Fibroblast of lung (primary cell): ENCODE data around the gene CABP7.

ENCODE experiments used
- EZH2 ChIP-seq: IDR thresholded peaks from 2 replicates; pipeline ENCODE4 v1.5.1; 2012; ENCODE audit warnings: low read length, control low read depth, mild to moderate bottlenecking; ENCODE audit errors: missing control alignments
- TF ChIP-seq, protein P1 (sequence below), 2 donors: IDR thresholded peaks in 1 of 2; conservative IDR thresholded peaks in 1 of 2; 1 replicate in 1 of 2; 2 replicates in 1 of 2; pipeline ENCODE4 v1.5.1; 2011 to 2012; ENCODE audit warnings: low read length in 2 of 2, control low read depth in 1 of 2, inconsistent platforms in 1 of 2, low read depth in 1 of 2, mild to moderate bottlenecking in 1 of 2

DNA sequence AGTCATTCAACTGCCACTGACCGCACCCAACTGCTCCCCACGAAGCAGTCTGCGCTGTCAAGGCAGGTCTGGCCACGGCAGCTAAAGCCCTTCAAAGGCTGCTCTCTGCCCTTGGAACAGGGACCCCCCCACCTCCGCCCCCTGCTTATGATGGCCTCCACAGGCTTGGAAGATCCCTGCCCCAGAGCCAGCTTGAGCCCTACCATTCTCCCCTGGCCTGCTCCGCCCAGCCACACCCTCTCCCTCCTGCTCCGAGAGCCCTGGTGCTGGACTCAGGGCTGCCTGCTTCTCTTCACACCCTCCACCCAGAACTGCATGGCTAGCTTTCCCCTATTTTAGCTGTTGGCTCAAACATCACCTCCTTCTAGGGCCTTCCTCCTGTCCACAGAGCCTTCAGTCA, 28.0 kb downstream of the CABP7 start:
- TF ChIP-seq, protein P1, sequence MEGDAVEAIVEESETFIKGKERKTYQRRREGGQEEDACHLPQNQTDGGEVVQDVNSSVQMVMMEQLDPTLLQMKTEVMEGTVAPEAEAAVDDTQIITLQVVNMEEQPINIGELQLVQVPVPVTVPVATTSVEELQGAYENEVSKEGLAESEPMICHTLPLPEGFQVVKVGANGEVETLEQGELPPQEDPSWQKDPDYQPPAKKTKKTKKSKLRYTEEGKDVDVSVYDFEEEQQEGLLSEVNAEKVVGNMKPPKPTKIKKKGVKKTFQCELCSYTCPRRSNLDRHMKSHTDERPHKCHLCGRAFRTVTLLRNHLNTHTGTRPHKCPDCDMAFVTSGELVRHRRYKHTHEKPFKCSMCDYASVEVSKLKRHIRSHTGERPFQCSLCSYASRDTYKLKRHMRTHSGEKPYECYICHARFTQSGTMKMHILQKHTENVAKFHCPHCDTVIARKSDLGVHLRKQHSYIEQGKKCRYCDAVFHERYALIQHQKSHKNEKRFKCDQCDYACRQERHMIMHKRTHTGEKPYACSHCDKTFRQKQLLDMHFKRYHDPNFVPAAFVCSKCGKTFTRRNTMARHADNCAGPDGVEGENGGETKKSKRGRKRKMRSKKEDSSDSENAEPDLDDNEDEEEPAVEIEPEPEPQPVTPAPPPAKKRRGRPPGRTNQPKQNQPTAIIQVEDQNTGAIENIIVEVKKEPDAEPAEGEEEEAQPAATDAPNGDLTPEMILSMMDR (conservative IDR thresholded peaks at IDR 0.05 in 1 of 2, IDR thresholded peaks at IDR 0.05 in 1 of 2; ENCODE audit: low read depth in 1 of 2, low read length in 2 of 2), result no peak
- no peak for TF ChIP-seq EZH2
